Measurements from ENCODE around the gene POLN. TPM values are rescaled to one million over a fixed set of nuclear protein-coding genes. Genes with fewer than 3 reads are reported as not detected.

POLN gene
- total RNA-seq, 1 donor = 4.9 TPM

GRCh38 chr4:2063557-2064275, 178.2 kb downstream of the POLN start:
- no peak overlapping the region for H3K4me3 ChIP-seq (ENCODE audit: low read depth, low read length)
- TF ChIP-seq CTCF (IDR thresholded peaks at IDR 0.05; ENCODE audit: insufficient read depth, low read length) = no peak
- no peak for DNase-seq (ENCODE audit: low read depth)

GRCh38 chr4:2062808-2063524, 179.0 kb downstream of the POLN start:
- DNase-seq (ENCODE audit: low read depth) = no peak
- TF ChIP-seq CTCF (IDR thresholded peaks at IDR 0.05; ENCODE audit: insufficient read depth, low read length) = no peak

GRCh38 chr4:2062168-2062807, 179.6 kb downstream of the POLN start:
- no peak for DNase-seq (ENCODE audit: low read depth)
- H3K4me3 ChIP-seq (ENCODE audit: low read depth, low read length) = no peak overlapping the region
- no peak for TF ChIP-seq CTCF (IDR thresholded peaks at IDR 0.05; ENCODE audit: insufficient read depth, low read length)

More at GRCh38 chr4:2062808-2063524, 179.0 kb downstream of the POLN start:
- no peak overlapping the region for H3K4me3 ChIP-seq (ENCODE audit: low read depth, low read length)

- DNase-seq (ENCODE audit: low read depth) = no peak
- TF ChIP-seq CTCF (IDR thresholded peaks at IDR 0.05; ENCODE audit: insufficient read depth, low read length) = no peak
- H3K4me3 ChIP-seq (ENCODE audit: low read depth, low read length) = no peak overlapping the region
Measured at GRCh38 chr4:2061186-2062131, 180.5 kb downstream of the POLN start.

- no peak for TF ChIP-seq CTCF (IDR thresholded peaks at IDR 0.05; ENCODE audit: insufficient read depth, low read length)
- no peak for DNase-seq (ENCODE audit: low read depth)
- no peak overlapping the region for H3K4me3 ChIP-seq (ENCODE audit: low read depth, low read length)
Measured at GRCh38 chr4:2060611-2061185, 181.2 kb downstream of the POLN start.
